ENCODE measurements around the gene THY1.

THY1 gene

GRCh38 chr11:119374632-119375336 is 48.2 kb downstream of the THY1 start:
- no peaks in the 10 kb centered on the region for H3K9me3 Mint-ChIP-seq
- DNase-seq (ENCODE audit: low spot score in 2 of 2), result no peak
- ATAC-seq (replicated peaks; ENCODE audit: extremely low read depth, poor library complexity, severe bottlenecking), result no peak
- peaks cover 21% of the 10 kb centered on the region for H3K4me1 Mint-ChIP-seq
- peaks cover 5% of the 10 kb centered on the region for H3K36me3 Mint-ChIP-seq (ENCODE audit: insufficient read depth)
- peaks cover 4% of the 10 kb centered on the region for H3K27me3 Mint-ChIP-seq
- no peak overlapping the region for H3K27ac Mint-ChIP-seq (ENCODE audit: low read depth)
- no peak overlapping the region for H3K4me3 Mint-ChIP-seq

- Mint-ChIP-seq H3K27ac (ENCODE audit: low read depth) (no peak overlapping the region), H3K27me3 (peaks cover 11% of the 10 kb centered on the region), H3K4me1 (peaks cover 21% of the 10 kb centered on the region), H3K4me3 (no peak overlapping the region), H3K9me3 (no peaks in the 10 kb centered on the region), H3K36me3 (ENCODE audit: insufficient read depth) (peaks cover 5% of the 10 kb centered on the region)
- ATAC-seq (replicated peaks; ENCODE audit: extremely low read depth, poor library complexity, severe bottlenecking) (no peak), DNase-seq (ENCODE audit: low spot score in 2 of 2) (peak in 1 of 2 donors; percentile 33)
Measured at GRCh38 chr11:119373921-119374631, 48.9 kb downstream of the THY1 start.

- Mint-ChIP-seq H3K36me3 (ENCODE audit: insufficient read depth) (peaks cover 5% of the 10 kb centered on the region), H3K9me3 (no peaks in the 10 kb centered on the region), H3K27ac (ENCODE audit: low read depth) (no peak overlapping the region), H3K4me3 (no peak overlapping the region), H3K4me1 (peaks cover 21% of the 10 kb centered on the region), H3K27me3 (peaks cover 19% of the 10 kb centered on the region)
- ATAC-seq (replicated peaks; ENCODE audit: extremely low read depth, poor library complexity, severe bottlenecking) (peak; percentile 42), DNase-seq (ENCODE audit: low spot score in 2 of 2) (no peak)
Measured at GRCh38 chr11:119373059-119373920, 49.7 kb downstream of the THY1 start.

GRCh38 chr11:119372260-119373058 is 50.5 kb downstream of the THY1 start:
- no peak for ATAC-seq (replicated peaks; ENCODE audit: extremely low read depth, poor library complexity, severe bottlenecking)
- Mint-ChIP-seq H3K4me3 (no peak overlapping the region), H3K27ac (ENCODE audit: low read depth) (no peak overlapping the region), H3K27me3 (peaks cover 27% of the 10 kb centered on the region), H3K36me3 (ENCODE audit: insufficient read depth) (peaks cover 6% of the 10 kb centered on the region), H3K4me1 (peaks cover 21% of the 10 kb centered on the region), H3K9me3 (no peaks in the 10 kb centered on the region)
- DNase-seq (ENCODE audit: low spot score in 2 of 2), result no peak

- no peak for DNase-seq (ENCODE audit: low spot score in 2 of 2)
- Mint-ChIP-seq H3K27me3 (peaks cover 34% of the 10 kb centered on the region), H3K27ac (ENCODE audit: low read depth) (no peak overlapping the region), H3K36me3 (ENCODE audit: insufficient read depth) (peaks cover 6% of the 10 kb centered on the region), H3K4me3 (no peak overlapping the region), H3K9me3 (no peaks in the 10 kb centered on the region), H3K4me1 (peaks cover 21% of the 10 kb centered on the region)
- no peak for ATAC-seq (replicated peaks; ENCODE audit: extremely low read depth, poor library complexity, severe bottlenecking)
Measured at GRCh38 chr11:119371778-119372182, 51.2 kb downstream of the THY1 start.

GRCh38 chr11:119371067-119371601 is 51.8 kb downstream of the THY1 start:
- H3K27me3 Mint-ChIP-seq, result peaks cover 40% of the 10 kb centered on the region
- ATAC-seq (replicated peaks; ENCODE audit: extremely low read depth, poor library complexity, severe bottlenecking), result no peak
- H3K36me3 Mint-ChIP-seq (ENCODE audit: insufficient read depth), result peaks cover 6% of the 10 kb centered on the region
- H3K9me3 Mint-ChIP-seq, result no peaks in the 10 kb centered on the region
- no peak overlapping the region for H3K4me3 Mint-ChIP-seq
- H3K4me1 Mint-ChIP-seq, result peaks cover 21% of the 10 kb centered on the region
- peak overlapping the region; percentile 59 for H3K27ac Mint-ChIP-seq (ENCODE audit: low read depth)
- no peak for DNase-seq (ENCODE audit: low spot score in 2 of 2)

- peaks cover 46% of the 10 kb centered on the region for H3K27me3 Mint-ChIP-seq
Measured at GRCh38 chr11:119370486-119371046, 52.4 kb downstream of the THY1 start.

GRCh38 chr11:119369132-119369925 is 53.6 kb downstream of the THY1 start:
- H3K27ac Mint-ChIP-seq (ENCODE audit: low read depth), result peak overlapping the region; percentile 59
- H3K9me3 Mint-ChIP-seq, result no peaks in the 10 kb centered on the region
- ATAC-seq (replicated peaks; ENCODE audit: extremely low read depth, poor library complexity, severe bottlenecking), result no peak
- peaks cover 58% of the 10 kb centered on the region for H3K27me3 Mint-ChIP-seq
- peaks cover 4% of the 10 kb centered on the region for H3K36me3 Mint-ChIP-seq (ENCODE audit: insufficient read depth)
- no peak overlapping the region for H3K4me3 Mint-ChIP-seq
- DNase-seq (ENCODE audit: low spot score in 2 of 2), result no peak
- H3K4me1 Mint-ChIP-seq, result peaks cover 28% of the 10 kb centered on the region

More at GRCh38 chr11:119370486-119371046, 52.4 kb downstream of the THY1 start:
- H3K36me3 Mint-ChIP-seq (ENCODE audit: insufficient read depth), result peaks cover 6% of the 10 kb centered on the region
- DNase-seq (ENCODE audit: low spot score in 2 of 2), result no peak
- peak overlapping the region; percentile 59 for H3K27ac Mint-ChIP-seq (ENCODE audit: low read depth)
- H3K4me3 Mint-ChIP-seq, result no peak overlapping the region
- peak; percentile 79 for ATAC-seq (replicated peaks; ENCODE audit: extremely low read depth, poor library complexity, severe bottlenecking)
- peaks cover 21% of the 10 kb centered on the region for H3K4me1 Mint-ChIP-seq
- no peaks in the 10 kb centered on the region for H3K9me3 Mint-ChIP-seq

- Mint-ChIP-seq H3K36me3 (ENCODE audit: insufficient read depth) (peaks cover 4% of the 10 kb centered on the region), H3K9me3 (no peaks in the 10 kb centered on the region), H3K4me3 (no peak overlapping the region), H3K27me3 (peaks cover 64% of the 10 kb centered on the region), H3K4me1 (peaks cover 21% of the 10 kb centered on the region), H3K27ac (ENCODE audit: low read depth) (no peak overlapping the region)
- ATAC-seq (replicated peaks; ENCODE audit: extremely low read depth, poor library complexity, severe bottlenecking) (no peak), DNase-seq (ENCODE audit: low spot score in 2 of 2) (no peak)
Measured at GRCh38 chr11:119368121-119369034, 54.6 kb downstream of the THY1 start.

- ATAC-seq (replicated peaks; ENCODE audit: extremely low read depth, poor library complexity, severe bottlenecking) (no peak), DNase-seq (ENCODE audit: low spot score in 2 of 2) (no peak)
- peaks cover 71% of the 10 kb centered on the region for H3K27me3 Mint-ChIP-seq
- H3K27ac Mint-ChIP-seq (ENCODE audit: low read depth), result no peak overlapping the region
- H3K36me3 Mint-ChIP-seq (ENCODE audit: insufficient read depth), result peaks cover 4% of the 10 kb centered on the region
- H3K4me1 Mint-ChIP-seq, result peaks cover 23% of the 10 kb centered on the region
- H3K9me3 Mint-ChIP-seq, result no peaks in the 10 kb centered on the region
- no peak overlapping the region for H3K4me3 Mint-ChIP-seq
Measured at GRCh38 chr11:119367661-119368120, 55.3 kb downstream of the THY1 start.

All from central memory CD8-positive, alpha-beta T cell (primary cell).